Kidney (tissue), 14 donors: ENCODE results near the gene FHOD1. TPM values are rescaled to one million over a fixed set of nuclear protein-coding genes. Genes with fewer than 3 reads are reported as not detected.

ENCODE experiments used
- DNase-seq, 5 donors: peaks; one replicate each; pipeline ENCODE4 v3.0.0-alpha.2; 2013 to 2020
- FAIRE-seq: peaks from 2 replicates; lab custom pipeline; 2012; peaks lifted over from hg19 to GRCh38; lab: Jason Lieb, UNC
- H3K27ac ChIP-seq, 2 donors: one replicate each; pipeline ENCODE4 v1.7.0; 2013; ENCODE audit warnings: low read depth in 2 of 2, low read length in 2 of 2, inconsistent platforms in 1 of 2
- H3K27me3 ChIP-seq: one replicate; pipeline ENCODE4 v1.7.1; 2013; ENCODE audit warnings: low read length, inconsistent platforms; ENCODE audit not compliant: control insufficient read depth, insufficient read depth
- H3K36me3 ChIP-seq, 3 donors: one replicate each; pipeline versions ENCODE4 v1.7.0 to v1.7.1; 2013; ENCODE audit warnings: low read length in 3 of 3, control low read depth in 1 of 3, inconsistent platforms in 1 of 3; ENCODE audit not compliant: insufficient read depth in 3 of 3, control insufficient read depth in 2 of 3
- H3K4me1 ChIP-seq, 3 donors: one replicate each; pipeline versions ENCODE4 v1.7.0 to v1.7.1; 2013; ENCODE audit warnings: low read length in 3 of 3, inconsistent platforms in 1 of 3, low read depth in 1 of 3; ENCODE audit not compliant: control insufficient read depth in 2 of 3, insufficient read depth in 2 of 3
- H3K4me3 ChIP-seq, 3 donors: one replicate each; pipeline versions ENCODE4 v1.7.0 to v1.8.1; 2013; ENCODE audit warnings: low read length in 3 of 3, control low read depth in 1 of 3, inconsistent platforms in 1 of 3
- H3K9ac ChIP-seq, 3 donors: one replicate each; pipeline versions ENCODE4 v1.7.0 to v1.7.1; 2013; ENCODE audit warnings: low read length in 3 of 3, control low read depth in 1 of 3, inconsistent platforms in 1 of 3
- H3K9me3 ChIP-seq, 3 donors: one replicate each; pipeline versions ENCODE4 v1.7.0 to v1.7.1; 2013; ENCODE audit warnings: low read length in 3 of 3, control low read depth in 1 of 3, inconsistent platforms in 1 of 3; ENCODE audit not compliant: control insufficient read depth in 2 of 3, insufficient read depth in 1 of 3
- CTCF ChIP-seq: IDR thresholded peaks from 3 replicates; pipeline ENCODE4 v1.5.1; 2012; ENCODE audit warnings: mild to moderate bottlenecking, moderate library complexity, borderline replicate concordance; ENCODE audit not compliant: insufficient read depth; ENCODE audit errors: extremely low read depth
- intact Hi-C: fragments of 100-400 bp; cut with DNase I; formaldehyde crosslinking; loops from one replicate; pipeline ENCODE4 v1.11.1; 2022
- polyA plus RNA-seq: library from polyadenylated mRNA; stranded (reverse); fragments of 350-450 nt; fragmentation: Illumina TruSeq; extraction: RNeasy Lipid Tissue Mini Kit (QIAGEN cat#74804); gene quantifications from one replicate; pipeline ENCODE4 v1.2.3, GENCODE V29; 2014; ENCODE audit warnings: low read depth, low replicate concordance; ENCODE audit not compliant: insufficient read depth
- total RNA-seq: library from RNA; stranded (reverse); fragmentation: NEBNext Ultra II Directional; extraction: Animal tissue kit (Norgen Biotek cat#: 25700); gene quantifications from one replicate; pipeline ENCODE4 v1.2.1, GENCODE V29; 2021
- donor health status: control.
- donor health status: control.
- donor health status: control.
- donor health status: control.
- donor health status: control.
- donor health status: DM: yes; HTN: yes; CAD: no.
- donor health status: Normal renal cell carcinoma (clear cell type).

FHOD1 gene
- total and polyA plus RNA-seq, 2 donors from 2014 or later = 21.0 to 30.4 TPM

GRCh38 chr16:67190041-67190440 lies 57.2 kb downstream of the FHOD1 start, which contains the start of gene EXOC3L1:
TSS of gene EXOC3L1 (minus strand) at chr16:67190136. CDS start at chr16:67189676, 460 bp downstream.
- Histone ChIP-seq H3K4me3 (peak within 1 kb of the TSS in 1 of 3 donors; percentile 44), H3K9me3 (no peaks in the 10 kb centered on the region), H3K27ac (peak within 1 kb of the TSS in 1 of 2 donors; percentile 44), H3K27me3 (no peaks in the 10 kb centered on the region), H3K36me3 (peaks cover 2 to 17% (median 8%) of the 10 kb centered on the region in 3 donors), H3K4me1 (peaks cover 0 to 28% (median 18%) of the 10 kb centered on the region in 3 donors), H3K9ac (peak within 1 kb of the TSS in 1 of 3 donors; percentile 34)
- DNase-seq (peak in 1 of 5 donors; percentile 41), FAIRE-seq (no peak)
- no peak for TF ChIP-seq CTCF
- intact Hi-C loops = no loop called here

DNA sequence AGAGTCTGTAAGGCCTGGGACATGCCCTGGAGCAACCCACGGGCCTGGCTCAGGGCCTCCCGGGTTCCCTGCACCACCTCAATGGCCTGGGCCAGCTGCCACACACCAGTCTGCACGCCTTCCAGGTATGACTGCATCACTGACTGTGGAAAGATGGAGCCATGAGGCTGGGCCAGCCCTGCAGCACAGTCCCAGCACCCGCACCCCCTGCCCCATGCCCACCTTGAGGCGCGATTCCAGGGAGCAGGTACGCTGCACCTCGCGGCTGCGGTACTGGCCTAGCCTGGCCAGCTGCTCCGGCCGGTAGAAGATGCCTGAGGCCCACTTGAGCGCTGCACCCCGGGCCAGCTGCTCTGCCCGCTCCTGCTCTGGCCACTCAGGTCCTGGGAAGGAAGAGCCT lies 58.5 kb downstream of the FHOD1 start:
- Histone ChIP-seq H3K4me3 (no peak overlapping the region), H3K36me3 (peaks cover 0 to 5% (median 0%) of the 10 kb centered on the region in 3 donors), H3K27ac (no peak overlapping the region), H3K9ac (no peak overlapping the region), H3K4me1 (peaks cover 0 to 32% (median 15%) of the 10 kb centered on the region in 3 donors), H3K27me3 (no peaks in the 10 kb centered on the region), H3K9me3 (no peaks in the 10 kb centered on the region)
- FAIRE-seq = no peak
- intact Hi-C loops = no loop called here
- TF ChIP-seq CTCF = no peak
- DNase-seq = no peak

DNA sequence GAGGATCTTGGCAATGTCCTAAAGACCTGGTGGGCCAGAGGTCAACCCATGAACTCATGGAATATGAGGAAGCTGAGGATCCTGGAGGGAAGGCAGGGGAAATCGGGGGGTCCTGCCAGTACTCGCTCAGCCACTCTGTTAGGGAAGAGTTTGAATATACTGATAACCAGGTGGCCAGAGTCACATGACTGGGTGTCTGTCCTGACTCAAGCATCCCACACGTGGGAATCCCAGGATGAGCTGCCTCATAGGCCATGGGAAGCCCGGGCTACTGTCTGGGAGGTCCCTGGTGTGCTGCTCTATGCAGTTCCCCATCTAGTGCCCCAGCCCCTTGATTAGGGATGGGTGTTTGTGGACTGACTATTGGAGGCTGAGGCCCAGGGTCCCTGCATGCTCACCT lies 59.0 kb downstream of the FHOD1 start:
- FAIRE-seq = no peak
- intact Hi-C loops = no loop called here
- no peak overlapping the region for H3K27ac ChIP-seq
- H3K9ac ChIP-seq = no peak overlapping the region
- H3K9me3 ChIP-seq = no peaks in the 10 kb centered on the region
- H3K4me1 ChIP-seq = peaks cover 0 to 29% (median 11%) of the 10 kb centered on the region in 3 donors
- DNase-seq = no peak
- no peak overlapping the region for H3K4me3 ChIP-seq
- no peak for TF ChIP-seq CTCF
- peaks cover 0 to under 1% (median 0%) of the 10 kb centered on the region in 3 donors for H3K36me3 ChIP-seq
- no peaks in the 10 kb centered on the region for H3K27me3 ChIP-seq
